HG03432 (cell line): ENCODE data around the gene OR51B2.
"Not testable (repeated sequence)": the region's sequence is repeated elsewhere in the genome, so short reads cannot be mapped to it uniquely, and the experiment has no call there.

ENCODE experiments used
- ATAC-seq: cut with Tn5 transposase; IDR thresholded peaks from one replicate; pipeline ENCODE4 v1.9.1; 2021; ENCODE audit warnings: mild to moderate bottlenecking, moderate library complexity; ENCODE audit not compliant: unreplicated experiment

The OR51B2 gene, protein sequence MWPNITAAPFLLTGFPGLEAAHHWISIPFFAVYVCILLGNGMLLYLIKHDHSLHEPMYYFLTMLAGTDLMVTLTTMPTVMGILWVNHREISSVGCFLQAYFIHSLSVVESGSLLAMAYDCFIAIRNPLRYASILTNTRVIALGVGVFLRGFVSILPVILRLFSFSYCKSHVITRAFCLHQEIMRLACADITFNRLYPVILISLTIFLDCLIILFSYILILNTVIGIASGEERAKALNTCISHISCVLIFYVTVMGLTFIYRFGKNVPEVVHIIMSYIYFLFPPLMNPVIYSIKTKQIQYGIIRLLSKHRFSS

DNA sequence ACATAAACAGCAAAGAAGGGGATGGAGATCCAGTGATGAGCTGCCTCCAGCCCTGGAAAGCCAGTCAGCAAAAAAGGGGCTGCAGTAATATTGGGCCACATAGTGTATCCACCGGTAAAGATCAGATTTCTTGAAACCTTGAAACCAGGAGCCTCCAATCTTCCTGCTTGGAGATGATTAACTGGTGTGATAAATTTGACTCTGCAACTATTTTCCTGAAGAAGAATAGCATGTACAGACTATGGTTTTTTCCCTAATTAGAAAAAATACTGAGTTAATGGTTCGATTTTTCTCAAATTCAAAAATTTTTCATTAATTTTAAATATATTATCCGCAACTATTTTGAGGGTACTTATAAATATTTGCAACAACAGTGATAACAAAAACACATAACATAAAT is at the start of gene OR51B2:
TSS of gene OR51B2 (minus strand) at position 101 of the 400 bp plus-strand sequence. CDS start at position 101, 0 bp downstream.
- ATAC-seq: no peak

DNA sequence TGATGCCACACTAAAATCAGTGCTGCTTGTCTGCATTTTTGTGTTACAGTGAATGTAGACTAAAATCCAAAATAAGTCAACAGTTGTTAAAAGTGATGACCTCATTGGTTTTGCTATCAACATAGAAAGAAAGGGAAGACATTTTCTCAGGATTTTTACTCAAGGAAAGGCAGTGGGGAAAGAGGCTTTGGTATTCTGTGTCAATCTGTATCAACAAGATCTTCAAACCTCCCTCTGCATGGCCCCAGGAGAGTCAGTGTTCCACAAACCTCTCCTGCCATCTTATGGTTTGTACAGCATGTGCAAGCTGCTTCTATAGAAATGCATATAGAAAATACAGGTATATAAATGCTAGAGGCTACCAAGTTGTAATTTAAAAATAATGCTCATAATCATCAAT is 45.7 kb upstream of the OR51B2 start:
- peak; percentile 45 for ATAC-seq

DNA sequence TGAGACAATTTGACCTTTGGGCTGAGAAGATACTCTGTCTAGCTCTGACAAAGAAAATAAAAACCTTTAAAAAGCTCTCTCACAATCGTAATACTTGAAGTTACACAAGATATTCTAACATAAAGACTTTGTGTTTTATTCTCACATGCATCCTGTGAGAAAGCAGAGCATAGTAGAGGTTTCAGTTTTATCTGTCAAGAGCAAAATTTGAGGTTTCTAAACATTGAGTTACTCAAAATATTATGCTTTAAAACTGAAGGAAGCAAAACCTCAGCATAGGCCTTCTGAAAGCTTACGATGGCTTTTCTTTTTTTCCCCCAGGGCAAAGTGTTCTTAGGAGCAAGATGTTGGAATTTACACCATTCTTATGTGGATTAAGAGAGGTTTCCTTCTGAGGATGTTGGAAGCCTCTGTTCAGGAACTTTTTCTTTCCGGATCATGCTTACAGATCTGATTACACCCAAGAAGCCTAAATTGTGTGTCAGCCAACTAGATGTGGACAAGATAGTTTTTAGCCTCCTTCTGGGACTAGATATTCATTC is 44.5 kb upstream of the OR51B2 start:
- ATAC-seq: peak; percentile 44

DNA sequence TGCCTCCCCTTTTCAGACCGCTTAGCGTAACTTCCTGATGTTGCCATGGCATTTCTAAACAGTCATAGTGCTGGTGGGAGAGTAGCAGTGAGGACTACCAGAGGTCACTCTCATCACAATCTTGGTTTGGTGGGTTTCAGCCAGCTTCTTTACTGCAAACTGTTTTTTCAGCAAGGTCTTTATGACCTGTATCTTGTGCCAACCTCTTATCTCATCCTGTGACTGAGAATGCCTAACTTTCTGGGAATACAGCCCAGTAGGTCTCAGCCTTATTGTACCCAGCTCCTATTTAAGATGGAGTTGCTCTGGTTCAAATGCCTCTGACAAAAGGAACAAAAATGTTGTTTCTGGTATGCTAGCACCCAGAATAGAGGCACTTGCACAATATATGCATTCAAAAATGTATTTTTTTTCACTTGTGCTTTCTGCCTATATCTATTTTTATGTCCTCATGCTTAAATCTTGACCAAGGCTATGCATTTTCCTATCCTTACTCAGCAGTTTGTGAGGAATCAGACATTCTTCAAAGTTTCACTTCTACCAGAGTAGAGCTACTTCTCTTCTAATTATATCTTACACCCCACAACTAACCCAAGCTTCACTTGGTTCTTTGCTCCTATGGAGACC is 43.5 kb upstream of the OR51B2 start:
- ATAC-seq: no peak

DNA sequence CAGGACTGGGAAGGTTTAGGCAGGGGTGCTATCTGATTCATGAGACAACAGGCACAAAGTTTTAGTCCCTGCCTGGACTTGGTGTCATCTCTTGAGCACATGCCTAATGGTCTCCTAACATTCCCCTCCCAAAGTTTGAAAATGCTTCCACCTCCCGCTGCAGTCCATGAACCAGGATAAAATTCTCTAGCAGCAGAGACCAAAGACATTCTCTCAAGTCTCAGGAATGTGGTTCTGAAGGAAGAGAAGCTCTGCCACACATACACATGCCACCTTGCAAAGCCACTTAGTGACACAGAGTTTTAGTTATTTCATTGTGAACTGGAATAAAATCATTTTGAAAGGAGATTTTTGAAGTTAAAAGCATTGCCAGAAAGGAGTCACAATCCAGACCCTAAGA is 42.8 kb upstream of the OR51B2 start:
- ATAC-seq: no peak

DNA sequence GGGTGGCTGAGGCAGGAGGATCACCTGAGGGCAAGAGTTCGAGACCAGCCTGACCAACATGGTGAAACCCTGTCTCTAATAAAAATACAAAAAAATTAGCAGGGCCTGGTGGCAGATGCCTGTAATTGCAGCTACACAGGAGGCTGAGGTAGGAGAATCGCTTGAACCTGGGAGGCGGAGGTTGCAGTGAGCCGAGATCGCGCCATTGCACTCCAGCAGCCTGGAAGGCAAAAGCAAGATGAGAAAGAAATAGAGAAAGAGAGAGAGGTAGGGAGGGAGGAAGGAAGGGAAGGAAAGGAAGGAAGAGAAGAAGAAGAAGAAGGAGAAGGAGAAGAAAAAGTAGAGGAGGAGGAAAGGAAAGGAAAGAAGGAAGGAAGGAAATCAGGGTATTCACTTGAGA is 42.3 kb upstream of the OR51B2 start:
- ATAC-seq: not testable (repeated sequence)

DNA sequence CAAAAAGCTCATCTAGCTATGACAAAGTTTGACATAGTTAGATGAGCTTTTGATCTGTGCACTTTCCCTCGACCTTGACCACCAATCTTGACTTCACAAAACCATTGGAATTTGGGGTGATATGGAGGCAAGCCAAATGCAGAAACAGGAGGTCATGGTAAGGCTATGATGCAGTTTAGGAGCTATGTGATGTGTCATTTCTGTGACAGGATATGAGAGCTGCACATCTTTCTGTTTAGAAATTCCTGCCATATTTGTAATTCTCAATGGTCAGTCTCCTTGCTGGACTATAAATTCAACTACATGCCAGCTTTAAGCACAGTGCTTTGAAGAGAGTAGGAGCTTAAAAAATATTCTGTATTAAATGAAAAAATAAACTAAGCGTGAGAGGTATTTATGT is 40.1 kb upstream of the OR51B2 start:
- no peak for ATAC-seq

DNA sequence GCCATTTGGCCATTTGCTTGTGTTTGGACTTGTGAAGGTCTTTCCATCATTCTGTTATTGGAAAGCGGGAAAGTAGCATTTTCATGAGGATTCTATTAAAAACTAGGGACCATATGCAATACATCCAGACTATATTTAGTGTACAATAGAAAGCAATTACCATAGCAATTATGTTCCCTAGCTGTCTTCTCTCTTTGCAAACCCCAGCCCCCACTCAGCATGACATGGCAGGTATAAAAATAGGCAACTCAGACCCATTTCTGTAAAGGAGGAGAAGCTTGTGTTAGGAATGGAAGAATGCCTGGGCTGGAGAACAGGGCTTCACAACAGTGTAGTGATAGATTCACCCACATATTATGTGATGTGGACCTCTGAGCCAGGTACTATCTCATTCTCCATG is 39.6 kb upstream of the OR51B2 start:
- ATAC-seq: no peak

DNA sequence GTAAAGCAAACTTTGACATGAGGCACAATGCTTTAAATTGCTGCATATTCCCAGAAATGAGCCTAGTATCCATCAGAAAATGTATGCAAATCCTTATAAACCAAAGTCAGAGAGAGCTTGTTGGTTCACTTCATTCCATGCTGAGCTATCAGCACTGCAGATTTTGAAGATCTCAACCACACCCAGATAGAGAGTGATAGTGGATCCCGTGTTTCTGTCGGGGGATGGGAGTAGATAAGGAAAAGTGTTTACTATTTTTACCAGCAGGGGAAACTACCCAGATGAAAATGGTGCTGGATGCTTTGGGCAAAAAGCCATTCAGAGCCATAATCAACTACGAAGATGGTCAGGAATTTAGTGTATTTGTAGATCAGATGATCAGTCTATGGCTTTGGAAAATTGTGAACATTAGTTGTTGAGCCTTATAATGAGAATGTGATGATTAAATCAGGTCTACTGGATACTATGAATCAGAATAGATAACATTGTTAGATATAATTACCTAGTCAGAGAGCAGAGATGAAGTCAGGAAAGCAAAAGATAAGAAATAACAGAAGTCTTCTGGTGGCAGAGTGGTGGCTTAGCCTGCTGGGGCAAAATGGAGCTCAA is 38.0 kb upstream of the OR51B2 start:
- ATAC-seq: no peak

DNA sequence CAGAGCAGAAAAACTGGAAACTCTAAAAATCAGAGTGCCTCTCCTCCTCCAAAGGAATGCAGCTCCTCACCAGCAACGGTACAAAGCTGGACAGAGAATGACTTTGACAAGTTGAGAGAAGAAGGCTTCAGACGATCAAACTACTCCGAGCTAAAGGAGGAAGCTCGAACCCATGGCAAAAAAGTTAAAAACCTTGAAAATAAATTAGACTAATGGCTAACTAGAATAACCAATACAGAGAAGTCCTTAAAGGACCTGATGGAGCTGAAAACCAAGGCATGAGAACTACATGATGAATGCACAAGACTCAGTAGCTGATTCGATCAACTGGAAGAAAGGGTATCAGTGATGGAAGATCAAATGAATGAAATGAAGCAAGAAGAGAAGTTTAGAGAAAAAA is 31.9 kb upstream of the OR51B2 start:
- not testable (repeated sequence) for ATAC-seq

DNA sequence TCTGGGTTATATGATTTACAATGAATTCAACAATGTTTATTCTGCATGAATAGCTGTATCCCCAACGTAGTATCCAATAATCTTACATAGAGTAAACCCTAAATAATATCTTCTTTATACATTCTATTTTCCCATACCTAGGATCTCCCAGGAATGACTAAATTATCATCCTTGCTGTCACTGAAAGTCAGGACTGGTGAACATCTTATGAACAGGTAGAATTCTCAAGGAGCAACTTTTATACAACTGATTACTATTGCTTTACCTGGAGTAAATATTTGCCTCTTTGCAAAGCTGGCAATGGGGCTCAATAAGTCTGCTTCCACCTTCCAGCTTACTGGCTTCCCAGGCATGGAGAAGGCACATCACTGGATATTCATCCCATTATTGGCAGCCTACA is 27.1 kb upstream of the OR51B2 start, which contains the start of gene OR51B6:
TSS of gene OR51B6 (plus strand) at position 301 of the 400 bp plus-strand sequence. CDS start at position 301, 0 bp downstream.
- no peak for ATAC-seq

DNA sequence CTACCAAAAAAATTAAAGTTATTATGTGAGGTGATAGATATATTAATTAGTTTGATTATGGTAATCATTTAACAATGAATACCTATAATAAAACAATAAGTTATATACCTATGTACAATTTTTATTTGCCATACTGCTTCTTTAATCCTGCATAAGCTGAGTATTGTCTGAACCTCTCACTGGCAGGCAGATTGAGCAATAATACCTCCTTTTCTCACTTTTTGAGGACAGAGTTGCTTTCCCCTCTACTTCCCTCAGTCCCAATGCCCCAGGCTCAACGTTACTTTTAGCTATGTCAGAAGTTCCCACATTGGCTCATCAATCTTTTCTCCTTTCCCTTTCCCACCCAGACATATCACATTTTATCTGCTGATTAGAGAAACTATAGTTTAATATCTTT is 25.5 kb upstream of the OR51B2 start:
- ATAC-seq: no peak

DNA sequence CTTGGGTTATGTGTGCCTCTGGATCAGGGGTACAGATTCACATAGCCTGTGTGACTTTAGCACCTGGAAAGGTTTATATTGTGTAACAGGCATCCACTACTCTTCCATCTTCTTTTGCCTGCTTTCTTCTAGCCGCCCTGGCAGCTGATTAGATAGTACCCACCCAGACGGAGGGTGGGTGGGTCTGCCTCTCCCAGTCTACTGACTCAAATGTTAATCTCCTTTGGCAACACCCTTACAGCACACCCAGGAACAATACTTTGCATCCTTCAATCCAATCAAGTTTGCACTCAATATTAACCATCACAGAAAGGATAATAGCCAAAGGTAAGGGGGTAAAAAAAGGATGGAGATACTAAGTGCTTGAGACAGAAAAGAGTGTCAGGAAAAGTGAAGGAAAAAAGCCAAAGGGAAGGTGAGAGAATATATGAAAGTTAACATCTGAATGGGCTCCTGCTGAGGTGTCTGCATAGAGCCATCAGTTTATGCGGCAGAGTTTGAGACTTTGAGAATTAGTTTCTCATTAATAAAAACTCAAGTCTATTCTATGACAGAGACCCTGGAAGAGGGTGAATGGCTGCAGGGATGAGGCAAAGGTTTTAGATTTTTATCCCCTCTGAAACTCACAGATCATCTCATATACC is 24.6 kb upstream of the OR51B2 start:
- ATAC-seq: no peak

DNA sequence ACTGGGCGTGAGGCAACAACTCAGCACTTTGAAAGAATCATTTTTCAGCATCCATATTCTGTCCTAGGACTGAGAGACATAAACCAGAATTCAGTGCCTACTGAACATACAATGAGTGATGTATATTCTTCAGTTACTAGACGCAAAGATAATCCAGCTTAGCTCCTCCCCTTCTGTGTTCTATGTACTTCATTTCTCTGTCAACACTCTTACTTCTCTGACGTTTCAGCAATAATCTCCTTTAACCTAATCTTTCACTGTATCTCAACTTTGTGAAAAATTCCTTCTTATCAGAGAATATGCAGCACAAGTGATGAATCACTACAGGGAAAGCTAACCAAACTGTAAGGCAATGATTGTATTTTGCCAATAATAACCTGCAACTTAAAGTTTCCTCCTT is 21.7 kb upstream of the OR51B2 start:
- no peak for ATAC-seq

DNA sequence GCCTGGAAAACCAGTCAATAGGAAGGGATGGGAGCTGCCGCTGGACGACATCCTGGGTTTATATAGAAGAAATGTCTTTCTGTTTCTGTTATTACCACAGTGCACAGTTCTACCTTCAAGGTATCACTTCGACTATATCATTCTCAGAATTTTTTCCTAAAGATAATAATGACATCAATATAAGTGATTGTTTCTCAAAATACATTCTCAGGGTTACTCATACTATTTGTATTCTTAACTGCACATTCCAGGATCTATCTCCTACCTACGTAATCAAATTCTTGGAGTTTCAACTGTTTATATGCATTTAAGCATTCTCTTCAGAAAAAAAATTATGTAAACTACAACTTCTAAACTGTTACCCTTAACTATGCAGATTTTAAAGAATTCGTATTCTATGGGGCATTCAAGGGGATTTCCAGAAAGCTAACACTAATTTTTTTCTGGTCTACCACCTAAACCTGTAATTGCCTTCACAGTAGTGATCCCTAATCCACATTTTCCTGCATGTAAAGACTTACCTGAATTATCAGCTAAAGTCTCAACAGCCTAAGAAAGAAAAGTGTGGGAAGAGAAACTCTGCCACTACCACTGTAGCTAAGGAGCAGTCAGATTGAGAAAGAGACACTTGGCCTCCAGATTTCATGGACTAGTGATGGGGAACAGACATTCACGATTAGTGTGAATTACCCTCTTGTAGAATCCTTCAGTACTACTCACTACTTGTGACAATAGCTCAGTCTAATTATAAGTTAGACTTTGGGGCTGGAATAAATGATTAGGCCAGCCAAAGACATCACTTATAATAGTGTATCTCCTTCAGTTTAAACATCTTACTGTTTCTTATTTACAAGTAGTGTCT is 19.6 kb upstream of the OR51B2 start, which contains the start of gene OR51B5:
TSS of gene OR51B5 (minus strand) at position 51 of the 862 bp plus-strand sequence. CDS start at position 51, 0 bp downstream.
- no peak for ATAC-seq

DNA sequence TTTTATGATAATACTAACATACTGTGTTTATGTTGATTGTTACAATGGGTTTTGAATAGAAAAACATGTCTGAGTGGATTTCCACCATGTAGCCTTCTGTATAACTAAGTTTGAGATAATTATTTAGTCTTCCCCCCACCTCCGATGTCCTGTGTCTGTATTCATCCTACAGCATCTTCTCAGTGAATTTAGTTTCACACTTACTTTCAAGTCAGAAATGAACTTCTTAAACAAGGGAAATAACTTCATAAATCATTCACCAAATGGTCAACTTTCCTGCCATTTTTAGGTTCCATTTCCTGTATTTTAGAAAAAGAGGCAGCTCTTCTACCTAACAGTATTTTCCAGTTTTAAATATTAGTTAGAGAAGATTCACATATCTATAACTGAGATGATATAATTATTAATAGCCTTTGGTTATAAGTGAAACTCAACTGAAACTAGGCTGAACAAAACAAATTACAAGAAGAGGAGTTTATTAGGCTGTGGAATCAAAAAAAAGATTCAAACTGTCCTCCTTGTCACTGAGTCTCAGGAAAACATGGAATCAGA is 15.8 kb upstream of the OR51B2 start:
- peak; percentile 75 for ATAC-seq

DNA sequence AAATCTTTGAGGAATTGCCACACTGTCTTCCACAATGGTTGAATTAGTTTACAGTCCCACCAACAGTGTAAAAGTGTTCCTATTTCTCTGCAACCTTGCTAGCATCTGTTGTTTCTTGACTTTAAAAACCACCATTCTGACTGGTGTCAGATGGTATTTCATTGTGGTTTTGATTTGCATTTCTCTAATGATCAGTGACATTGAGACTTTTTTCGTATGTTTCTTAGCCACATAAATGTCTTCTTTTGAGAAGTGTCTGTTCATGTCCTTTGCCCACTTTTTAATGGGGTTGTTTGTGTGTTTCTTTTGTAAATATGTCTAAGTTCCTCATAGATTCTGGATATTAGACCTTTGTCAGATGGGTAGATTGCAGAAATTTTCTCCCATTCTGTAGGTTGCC is 13.2 kb upstream of the OR51B2 start:
- ATAC-seq: not testable (repeated sequence)

DNA sequence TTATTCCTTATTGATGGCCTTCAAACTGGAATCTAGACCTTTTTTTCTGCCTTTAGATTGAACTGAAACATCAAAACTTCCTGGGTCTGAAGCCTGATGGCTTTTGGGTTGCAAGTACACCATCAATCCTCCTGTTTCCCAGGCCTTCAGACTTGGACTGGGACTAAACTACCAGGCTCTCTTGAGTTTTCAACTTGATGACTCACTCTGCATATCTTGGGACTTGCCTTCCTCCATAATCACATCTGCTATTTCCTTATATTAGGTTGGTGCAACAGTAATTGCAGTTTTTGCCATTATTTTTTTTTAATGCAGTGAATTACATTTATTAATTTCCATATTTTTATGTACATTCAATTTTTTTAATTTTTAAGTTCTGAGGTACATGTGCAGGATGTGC is 12.2 kb upstream of the OR51B2 start:
- no peak for ATAC-seq

DNA sequence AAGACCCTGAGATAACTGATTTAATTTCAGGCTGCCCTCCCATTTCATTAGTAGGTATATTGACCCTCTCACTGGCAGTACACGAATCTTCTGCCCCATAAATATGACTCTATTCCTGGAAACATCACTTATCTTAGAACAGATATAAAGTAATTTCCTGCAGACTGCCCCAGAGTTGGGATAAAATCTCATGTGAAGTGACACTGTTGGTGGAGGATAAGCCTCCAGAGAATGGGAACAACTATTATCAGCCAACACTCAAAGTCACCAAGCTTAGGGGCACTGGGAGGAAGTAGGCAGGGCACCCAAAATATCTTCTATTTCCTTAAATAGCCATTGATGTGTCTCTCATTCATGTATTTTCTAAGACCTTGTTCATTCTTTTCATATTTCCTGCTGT is 11.1 kb upstream of the OR51B2 start:
- no peak for ATAC-seq

DNA sequence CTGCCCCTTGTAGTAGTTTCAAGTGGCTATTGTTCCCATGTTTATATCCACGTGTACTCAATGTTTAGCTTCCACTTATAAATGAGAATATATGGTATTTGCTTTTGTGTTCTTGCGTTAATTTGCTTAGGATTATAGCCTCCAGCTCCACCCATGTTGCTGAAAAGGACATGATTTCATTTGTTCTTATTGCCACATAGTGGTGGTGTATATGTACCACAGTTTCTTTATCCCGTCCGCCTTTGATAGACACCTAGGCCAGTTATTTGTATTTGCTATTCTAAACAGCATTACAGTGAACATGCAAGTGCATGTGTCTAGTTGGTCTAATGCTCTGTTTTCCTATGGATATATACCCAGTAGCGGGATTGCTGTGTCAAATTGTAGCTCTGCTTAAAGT is 6.8 kb downstream of the OR51B2 start:
- ATAC-seq: no peak
